H1 (cell line): ENCODE data around the gene DAP. TPM values are rescaled to one million over a fixed set of nuclear protein-coding genes. Genes with fewer than 3 reads are reported as not detected.

ENCODE experiments used
- CTCF ChIA-PET: fragments of 300-600 bp; sonication (Branson Sonifier 250); formaldehyde crosslinking; loops from one replicate; lab custom pipeline; 2021; ENCODE audit not compliant: partially characterized antibody; lab: Charles Lee
- POLR2A ChIA-PET: fragments of 300-600 bp; sonication (Branson Sonifier 250); formaldehyde crosslinking; loops from one replicate; lab custom pipeline; 2021; ENCODE audit warnings: inconsistent platforms; ENCODE audit not compliant: partially characterized antibody; lab: Charles Lee
- DNase-seq, 2 experiments: peaks; one replicate each; pipeline versions ENCODE4 v3.0.0 to v3.0.0-alpha.2; 2010 to 2022; ENCODE audit warnings: low spot score in 2 of 2, low read depth in 1 of 2, mixed read lengths in 1 of 2
- FAIRE-seq: peaks from 2 replicates; lab custom pipeline; 2011; peaks lifted over from hg19 to GRCh38; lab: Jason Lieb, UNC
- H2AFZ ChIP-seq: 2 replicates; pipeline ENCODE4 v1.8.1; 2012; ENCODE audit warnings: low read length, inconsistent platforms
- H2AK5ac ChIP-seq: 2 replicates; pipeline ENCODE4 v1.6.1; 2013; ENCODE audit warnings: low read depth, low read length
- H2BK120ac ChIP-seq: replicated peaks from 2 replicates; pipeline ENCODE3; 2013; ENCODE audit warnings: low read depth, low read length, inconsistent platforms
- H2BK12ac ChIP-seq: 2 replicates; pipeline ENCODE4 v1.6.1; 2013; ENCODE audit warnings: low read depth, low read length
- H2BK15ac ChIP-seq: 2 replicates; pipeline ENCODE4 v1.6.1; 2013; ENCODE audit warnings: low read length
- H2BK20ac ChIP-seq: 2 replicates; pipeline ENCODE4 v1.6.1; 2013; ENCODE audit warnings: low read length
- H2BK5ac ChIP-seq: 2 replicates; pipeline ENCODE4 v1.6.1; 2013; ENCODE audit warnings: low read depth, low read length
- H3K14ac ChIP-seq: 2 replicates; pipeline ENCODE4 v1.6.1; 2013; ENCODE audit warnings: inconsistent platforms; ENCODE audit not compliant: insufficient read length
- H3K18ac ChIP-seq: 2 replicates; pipeline ENCODE4 v1.6.1; 2013; ENCODE audit warnings: low read length; ENCODE audit errors: extremely low read depth
- H3K23ac ChIP-seq: 2 replicates; pipeline ENCODE4 v1.6.1; 2013; ENCODE audit warnings: inconsistent platforms; ENCODE audit not compliant: insufficient read length
- H3K23me2 ChIP-seq: 2 replicates; pipeline ENCODE4 v1.6.1; 2013; ENCODE audit warnings: low read depth, low read length
- H3K27ac ChIP-seq: 2 replicates; pipeline ENCODE4 v1.6.1; 2011; ENCODE audit warnings: low read depth, low read length, inconsistent platforms
- H3K27me3 ChIP-seq, 4 experiments: replicated peaks in 1 of 4; 1 replicate in 1 of 4; 2 replicates in 3 of 4; pipeline versions ENCODE4 v1.6.1 to v1.8.1; 2011 to 2013; ENCODE audit warnings: low read length in 3 of 4, mild to moderate bottlenecking in 3 of 4, inconsistent platforms in 2 of 4, mixed read lengths in 2 of 4, moderate library complexity in 1 of 4; ENCODE audit not compliant: control insufficient read depth in 3 of 4, insufficient read depth in 3 of 4; ENCODE audit errors: extremely low read depth in 1 of 4
- H3K36me3 ChIP-seq, 4 experiments: 2 replicates each; pipeline versions ENCODE4 v1.6.1 to v1.8.1; 2011 to 2013; ENCODE audit warnings: mild to moderate bottlenecking in 4 of 4, low read length in 3 of 4, moderate library complexity in 2 of 4, control low read depth in 1 of 4, inconsistent platforms in 1 of 4; ENCODE audit not compliant: insufficient read depth in 4 of 4, control insufficient read depth in 2 of 4
- H3K4ac ChIP-seq: replicated peaks from 2 replicates; pipeline ENCODE3; 2013; ENCODE audit warnings: low read length, low read depth, mixed read lengths, inconsistent platforms; ENCODE audit not compliant: insufficient read length
- H3K4me1 ChIP-seq, 4 experiments: replicated peaks in 1 of 4; 1 replicate in 1 of 4; 2 replicates in 3 of 4; pipeline versions ENCODE4 v1.6.1 to v1.8.1; 2011 to 2013; ENCODE audit warnings: low read length in 3 of 4, inconsistent platforms in 2 of 4, mixed read lengths in 1 of 4; ENCODE audit not compliant: insufficient read depth in 4 of 4, control insufficient read depth in 3 of 4
- H3K4me2 ChIP-seq, 2 experiments: 2 replicates each; pipeline versions ENCODE4 v1.6.1 to v1.8.1; 2011 to 2013; ENCODE audit warnings: low read depth in 2 of 2, low read length in 2 of 2, control low read depth in 1 of 2, inconsistent platforms in 1 of 2, mild to moderate bottlenecking in 1 of 2; ENCODE audit not compliant: insufficient read depth in 1 of 2
- H3K4me3 ChIP-seq, 4 experiments: fragments of 200-600, 300-600 bp in 1 of 4; sonication (generic), shearing (Covaris generic), sonication (Bioruptor Twin) in 1 of 4; 2 replicates each; pipeline versions ENCODE4 v1.5.1 to v1.8.1; 2011 to 2016; ENCODE audit warnings: low read length in 4 of 4, low read depth in 3 of 4, control low read depth in 2 of 4, inconsistent platforms in 2 of 4, mild to moderate bottlenecking in 2 of 4, mixed read lengths in 1 of 4, moderate library complexity in 1 of 4; ENCODE audit not compliant: insufficient read depth in 2 of 4; ENCODE audit errors: extremely low read depth in 1 of 4
- H3K56ac ChIP-seq: replicated peaks from 2 replicates; pipeline ENCODE3; 2013; ENCODE audit warnings: low read depth, mild to moderate bottlenecking, mixed read lengths, low read length, inconsistent platforms; ENCODE audit not compliant: insufficient read length
- H3K79me1 ChIP-seq: 2 replicates; pipeline ENCODE4 v1.6.1; 2013; ENCODE audit warnings: low read depth, low read length, control low read depth
- H3K79me2 ChIP-seq, 2 experiments: 2 replicates each; pipeline versions ENCODE4 v1.6.1 to v1.8.1; 2012 to 2013; ENCODE audit warnings: low read length in 2 of 2, mild to moderate bottlenecking in 2 of 2, inconsistent platforms in 1 of 2; ENCODE audit not compliant: insufficient read depth in 2 of 2, control insufficient read depth in 1 of 2
- H3K9ac ChIP-seq, 4 experiments: replicated peaks in 1 of 4; 1 replicate in 1 of 4; 2 replicates in 3 of 4; pipeline versions ENCODE4 v1.6.1 to v1.8.1; 2011 to 2013; ENCODE audit warnings: low read depth in 3 of 4, low read length in 3 of 4, control low read depth in 2 of 4, mild to moderate bottlenecking in 2 of 4, moderate library complexity in 2 of 4, inconsistent platforms in 1 of 4; ENCODE audit errors: extremely low read depth in 1 of 4
- H3K9me3 ChIP-seq, 2 experiments: 2 replicates each; pipeline versions ENCODE4 v1.6.1 to v1.8.1; 2012 to 2013; ENCODE audit warnings: mild to moderate bottlenecking in 2 of 2, moderate library complexity in 2 of 2, control low read depth in 1 of 2, inconsistent platforms in 1 of 2, low read depth in 1 of 2, low read length in 1 of 2, mixed read lengths in 1 of 2; ENCODE audit not compliant: insufficient read depth in 2 of 2
- H4K20me1 ChIP-seq, 2 experiments: replicated peaks in 1 of 2; 2 replicates each; pipeline versions ENCODE3 to v1.8.1; 2011 to 2013; ENCODE audit warnings: inconsistent platforms in 2 of 2, low read length in 2 of 2, mild to moderate bottlenecking in 1 of 2; ENCODE audit not compliant: insufficient read depth in 2 of 2, control insufficient read depth in 1 of 2
- H4K5ac ChIP-seq: 2 replicates; pipeline ENCODE4 v1.6.1; 2013; ENCODE audit warnings: low read length, low read depth, mixed read lengths, inconsistent platforms; ENCODE audit not compliant: insufficient read length
- H4K8ac ChIP-seq: 2 replicates; pipeline ENCODE4 v1.8.0; 2013; ENCODE audit warnings: mild to moderate bottlenecking, moderate library complexity, low read length, inconsistent platforms; ENCODE audit not compliant: insufficient read depth; ENCODE audit errors: extremely low read depth
- H4K91ac ChIP-seq: replicated peaks from 2 replicates; pipeline ENCODE3; 2013; ENCODE audit warnings: low read length, mixed read lengths, inconsistent platforms; ENCODE audit not compliant: insufficient read length
- BCL11A ChIP-seq, 2 experiments: IDR thresholded peaks; one replicate each; pipeline ENCODE4 v1.6.1; 2011; ENCODE audit warnings: low read depth in 2 of 2, low read length in 2 of 2, mild to moderate bottlenecking in 2 of 2
- HDAC6 ChIP-seq: IDR thresholded peaks from one replicate; pipeline ENCODE4 v1.7.1; 2012; ENCODE audit warnings: low read depth, mild to moderate bottlenecking, inconsistent platforms, low read length, moderate library complexity
- WGBS, 2 experiments: shearing (Covaris generic) in 1 of 2; methylation state at CpG; one replicate each; pipeline versions ENCODE4 v1.1.6 to v1.1.7; 2013 to 2015; ENCODE audit warnings: low lambda C conversion rate in 2 of 2, mixed read lengths in 2 of 2, inconsistent platforms in 1 of 2, low coverage in 1 of 2, missing lambda C conversion rate in 1 of 2; ENCODE audit not compliant: insufficient replicate concordance in 2 of 2, insufficient coverage in 1 of 2, insufficient read length in 1 of 2; ENCODE audit errors: extremely low coverage in 1 of 2, missing lambda C conversion rate in 1 of 2; 5-methylcytosine and 5-hydroxymethylcytosine counted together
- polyA plus RNA-seq, 7 experiments: library from polyadenylated mRNA; depleted of rRNA in 3 of 7; stranded (reverse) in 5 of 7; unstranded in 2 of 7; fragments of >200 nt in 5 of 7; fragments of 200-250 nt in 2 of 7; gene quantifications; 1 replicate in 5 of 7; 2 replicates in 1 of 7; 4 replicates in 1 of 7; pipeline versions ENCODE4 v1.2.1 to v1.2.3, GENCODE V29; 2011 to 2013; ENCODE audit warnings: missing spikeins in 2 of 7, mixed read lengths in 2 of 7
- total RNA-seq: library from RNA; stranded (reverse); fragmentation: NEBNext Ultra II Directional; extraction: Animal tissue kit (Norgen Biotek cat#: 25700); gene quantifications from 2 replicates; pipeline ENCODE4 v1.2.1, GENCODE V29; 2021

DAP gene
- total and polyA plus RNA-seq, 2 of the 8 experiments (the other 6 are each of a cell fraction or from before 2014, with no cell fraction given) = 26.2 to 44.4 TPM

- H3K4me2 ChIP-seq = no peak overlapping the region
- DNase-seq = no peak
- H2BK12ac ChIP-seq = no peak overlapping the region
- peaks cover 3% of the 10 kb centered on the region in 2 experiments for H4K20me1 ChIP-seq
- no peaks in the 10 kb centered on the region for H3K23me2 ChIP-seq
- H3K14ac ChIP-seq = no peak overlapping the region
- peaks cover 0 to under 1% (median 0%) of the 10 kb centered on the region in 4 experiments; a peak in 2 of 8 replicates for H3K36me3 ChIP-seq
- H3K56ac ChIP-seq = no peak overlapping the region
- ChIA-PET POLR2A (interaction anchor here (1.0 kb wide), 1 partner anchor 11 kb away, joined by 4 read pairs; no protein-coding TSS in a partner anchor), CTCF (interaction anchor here (0.6 to 5.4 kb wide), 8 partner anchors 11 to 117 kb away, joined by 3 to 38 read pairs (median 3); no protein-coding TSS in a partner anchor)
- no peaks in the 10 kb centered on the region for H3K4me1 ChIP-seq
- no peaks in the 10 kb centered on the region for H3K79me1 ChIP-seq
- H4K8ac ChIP-seq = no peak overlapping the region
- H3K9me3 ChIP-seq = no peaks in the 10 kb centered on the region
- H2BK120ac ChIP-seq = no peak overlapping the region
- H2BK5ac ChIP-seq = no peak overlapping the region
- no peak overlapping the region for H3K4me3 ChIP-seq
- H3K9ac ChIP-seq = no peak overlapping the region
- FAIRE-seq = no peak
- H3K18ac ChIP-seq = no peak overlapping the region
- no peak overlapping the region for H2AK5ac ChIP-seq
- H3K27me3 ChIP-seq = no peaks in the 10 kb centered on the region
- no peaks in the 10 kb centered on the region for H3K79me2 ChIP-seq
- no peak overlapping the region for H2AFZ ChIP-seq
- no peak overlapping the region for H2BK15ac ChIP-seq
- no peak overlapping the region for H3K27ac ChIP-seq
- WGBS, 2 experiments = 85% methylated on average over 8 of the region's 8 CpGs; no CpG with 5 or more reads in 1 of the 2 experiments
- no peak overlapping the region for H3K4ac ChIP-seq
- TF ChIP-seq HDAC6 (no peak), BCL11A (IDR thresholded peaks at IDR 0.05; ENCODE audit: low read depth in 2 of 2, low read length in 2 of 2) (no peak)
- no peak overlapping the region for H3K23ac ChIP-seq
- H4K5ac ChIP-seq = no peak overlapping the region
- no peak overlapping the region for H2BK20ac ChIP-seq
- no peak overlapping the region for H4K91ac ChIP-seq
Measured at GRCh38 chr5:10726913-10727517, 34.0 kb downstream of the DAP start.
